Measurements from ENCODE around the gene KCNG3.

KCNG3 gene

DNA sequence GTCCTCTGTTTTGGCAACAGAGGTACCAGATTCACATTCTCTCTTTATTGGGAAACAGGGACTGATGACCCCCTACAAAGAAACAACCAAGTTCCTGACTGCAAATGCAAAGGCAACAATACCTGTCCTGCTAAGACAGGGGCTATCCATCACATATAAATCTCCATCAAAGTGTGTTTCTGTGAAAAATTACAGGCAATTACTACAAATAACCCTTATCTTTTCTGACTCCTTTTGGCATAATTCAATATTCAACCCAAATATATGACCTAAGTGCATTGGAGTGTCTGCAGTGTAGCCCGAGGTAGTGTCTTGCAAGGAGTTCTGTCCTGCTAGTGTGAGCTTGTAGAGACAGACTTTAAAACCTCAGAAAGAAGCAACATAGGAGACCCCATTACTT is 35.4 kb downstream of the KCNG3 start:
- DNase-seq (ENCODE audit: low read depth), result no peak
- H3K4me3 ChIP-seq (ENCODE audit: low read length), result no peak overlapping the region
- TF ChIP-seq, protein P1, sequence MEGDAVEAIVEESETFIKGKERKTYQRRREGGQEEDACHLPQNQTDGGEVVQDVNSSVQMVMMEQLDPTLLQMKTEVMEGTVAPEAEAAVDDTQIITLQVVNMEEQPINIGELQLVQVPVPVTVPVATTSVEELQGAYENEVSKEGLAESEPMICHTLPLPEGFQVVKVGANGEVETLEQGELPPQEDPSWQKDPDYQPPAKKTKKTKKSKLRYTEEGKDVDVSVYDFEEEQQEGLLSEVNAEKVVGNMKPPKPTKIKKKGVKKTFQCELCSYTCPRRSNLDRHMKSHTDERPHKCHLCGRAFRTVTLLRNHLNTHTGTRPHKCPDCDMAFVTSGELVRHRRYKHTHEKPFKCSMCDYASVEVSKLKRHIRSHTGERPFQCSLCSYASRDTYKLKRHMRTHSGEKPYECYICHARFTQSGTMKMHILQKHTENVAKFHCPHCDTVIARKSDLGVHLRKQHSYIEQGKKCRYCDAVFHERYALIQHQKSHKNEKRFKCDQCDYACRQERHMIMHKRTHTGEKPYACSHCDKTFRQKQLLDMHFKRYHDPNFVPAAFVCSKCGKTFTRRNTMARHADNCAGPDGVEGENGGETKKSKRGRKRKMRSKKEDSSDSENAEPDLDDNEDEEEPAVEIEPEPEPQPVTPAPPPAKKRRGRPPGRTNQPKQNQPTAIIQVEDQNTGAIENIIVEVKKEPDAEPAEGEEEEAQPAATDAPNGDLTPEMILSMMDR (conservative IDR thresholded peaks at IDR 0.05; ENCODE audit: low read depth, low read length), result no peak

DNA sequence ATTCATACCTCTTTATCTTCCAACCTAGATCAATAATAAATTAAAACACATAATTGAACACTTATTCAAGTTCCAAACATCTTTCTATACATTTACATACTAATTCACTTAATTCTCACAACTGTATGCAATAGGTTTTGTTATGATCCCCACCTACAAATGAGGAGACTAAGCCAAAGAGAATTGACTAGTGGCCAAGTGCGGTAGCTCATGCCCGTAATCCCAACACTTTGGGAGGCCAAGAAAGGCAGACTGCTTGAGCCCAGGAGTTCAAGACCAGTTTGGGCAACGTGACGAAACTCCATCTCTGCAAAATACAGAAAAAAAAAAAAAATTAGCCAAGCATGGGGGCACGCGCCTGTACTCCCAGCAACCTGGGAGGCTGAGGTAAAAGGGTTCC is 36.8 kb downstream of the KCNG3 start:
- H3K4me3 ChIP-seq (ENCODE audit: low read length), result no peak overlapping the region
- TF ChIP-seq, protein P1 (conservative IDR thresholded peaks at IDR 0.05; ENCODE audit: low read depth, low read length), result peak; percentile 22
- DNase-seq (ENCODE audit: low read depth), result no peak

DNA sequence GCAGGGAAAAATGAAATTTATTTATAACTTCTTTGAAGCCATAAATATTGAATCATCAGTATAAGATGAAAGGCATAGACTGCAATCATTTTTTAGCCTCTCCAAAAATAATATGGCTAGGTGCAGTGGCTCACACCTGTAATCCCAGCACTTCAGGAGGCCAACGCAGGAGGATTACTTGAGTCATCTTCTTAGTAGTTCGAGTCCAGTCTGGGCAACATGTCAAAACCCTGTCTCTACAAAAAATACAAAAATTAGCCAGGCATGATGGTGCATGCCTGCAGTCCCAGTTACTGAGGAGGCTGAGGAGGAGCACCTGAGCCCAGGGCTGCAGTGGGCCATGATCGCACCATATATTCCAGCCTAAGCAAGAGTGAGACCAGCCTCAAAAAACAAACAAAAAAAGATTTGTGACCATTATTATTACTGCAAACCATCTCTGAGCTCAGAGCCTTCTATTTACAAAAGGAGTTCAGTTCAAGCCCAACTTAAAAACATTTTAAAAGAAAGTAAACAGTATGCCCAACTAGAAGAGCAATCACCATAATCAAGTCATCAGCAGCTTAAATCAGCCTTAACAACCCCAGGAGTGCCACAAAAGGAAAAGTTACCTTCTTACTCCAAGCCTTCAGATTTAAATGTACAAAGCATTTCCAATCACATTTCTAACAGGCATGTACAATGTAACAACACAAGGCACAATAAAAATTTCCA is 37.5 kb downstream of the KCNG3 start:
- DNase-seq (ENCODE audit: low read depth), result no peak
- no peak overlapping the region for H3K4me3 ChIP-seq (ENCODE audit: low read length)
- TF ChIP-seq, protein P1 (conservative IDR thresholded peaks at IDR 0.05; ENCODE audit: low read depth, low read length), result no peak

DNA sequence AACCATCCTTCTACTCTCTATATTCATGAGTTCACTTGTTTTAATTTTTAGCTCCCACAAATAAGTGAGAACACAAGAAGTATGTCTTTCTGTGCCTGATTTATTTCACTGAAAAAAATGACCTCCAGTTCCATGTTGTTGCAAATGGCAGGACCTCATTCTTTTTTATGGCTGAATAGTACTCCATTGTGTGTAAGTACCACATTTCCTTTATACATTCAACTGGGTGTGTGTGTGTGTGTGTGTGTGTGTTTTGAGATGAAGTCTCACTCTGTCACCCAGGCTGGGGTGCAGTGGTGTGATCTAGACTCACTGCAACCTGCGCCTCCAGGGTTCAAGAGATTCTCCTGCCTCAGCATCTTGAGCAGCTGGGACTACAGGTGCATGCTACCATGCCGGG is 41.2 kb downstream of the KCNG3 start:
- TF ChIP-seq, protein P1 (conservative IDR thresholded peaks at IDR 0.05; ENCODE audit: low read depth, low read length), result no peak
- H3K4me3 ChIP-seq (ENCODE audit: low read length), result no peak overlapping the region

DNA sequence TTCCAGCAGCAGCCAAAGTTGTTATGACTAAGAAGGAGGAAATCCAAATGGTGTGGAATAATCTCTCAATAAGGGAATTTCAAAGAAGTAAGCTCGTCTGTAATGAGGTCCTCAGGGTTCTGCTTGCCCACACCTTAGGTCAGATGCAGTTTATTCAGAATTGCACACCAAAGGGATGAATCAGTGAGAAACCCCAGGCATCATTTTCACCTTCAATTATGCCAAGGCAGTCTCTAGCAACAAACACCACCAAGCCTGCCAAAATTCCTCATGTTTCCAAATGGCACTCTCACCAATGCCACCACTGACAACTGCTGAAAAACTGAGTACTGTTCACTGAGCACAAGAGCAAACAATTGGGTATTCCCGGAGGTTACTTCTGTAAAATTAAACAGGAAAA is 43.6 kb downstream of the KCNG3 start:
- no peak overlapping the region for H3K4me3 ChIP-seq (ENCODE audit: low read length)
- TF ChIP-seq, protein P1 (conservative IDR thresholded peaks at IDR 0.05; ENCODE audit: low read depth, low read length), result no peak
- peak; percentile 76 for DNase-seq (ENCODE audit: low read depth)

More for the DNA sequence above, 41.2 kb downstream of the KCNG3 start:
- DNase-seq (ENCODE audit: low read depth), result no peak

DNA sequence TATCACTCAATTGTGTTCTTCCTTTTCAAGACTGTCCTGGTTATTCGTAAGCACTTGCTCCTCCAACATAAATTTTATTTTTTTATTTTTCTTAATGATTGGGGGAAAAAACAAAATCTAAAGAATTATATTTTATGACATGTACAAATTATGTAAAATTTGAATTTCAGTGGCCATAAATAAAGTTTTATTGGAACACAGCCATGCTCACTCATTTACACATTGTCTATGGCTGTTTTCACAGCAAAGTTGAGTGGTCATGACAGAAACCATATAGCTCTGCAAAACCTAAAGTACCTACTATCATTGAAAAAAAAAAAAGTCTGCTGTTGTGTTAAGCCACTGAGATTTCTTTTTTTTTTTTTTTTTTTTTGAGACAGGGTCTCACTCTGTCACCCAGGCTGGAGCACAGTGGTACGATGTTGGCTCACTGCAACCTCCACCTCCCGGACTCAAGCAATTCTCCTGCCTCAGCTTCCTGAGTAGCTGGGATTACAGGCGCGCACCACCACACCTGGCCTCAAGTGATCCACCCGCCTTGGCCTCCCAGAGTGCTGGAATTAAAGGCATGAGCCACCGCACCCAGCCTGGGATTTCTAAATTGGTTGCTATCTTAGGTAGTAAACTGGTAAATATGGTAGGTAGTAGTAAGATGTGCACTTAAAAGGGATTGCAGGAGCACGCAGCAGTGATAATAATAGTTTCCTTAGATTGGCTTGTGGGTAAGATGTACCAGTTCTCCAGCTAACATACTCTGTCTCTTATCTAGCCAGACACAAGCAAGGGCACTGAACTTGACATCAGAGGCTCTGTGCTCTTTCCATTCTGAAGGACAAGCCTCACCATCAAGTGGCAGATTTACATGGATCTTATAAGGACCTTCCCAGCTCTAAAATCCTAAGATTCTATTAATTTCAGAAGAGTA is 44.4 kb downstream of the KCNG3 start:
- TF ChIP-seq, protein P1 (conservative IDR thresholded peaks at IDR 0.05; ENCODE audit: low read depth, low read length), result no peak
- DNase-seq (ENCODE audit: low read depth), result no peak
- no peak overlapping the region for H3K4me3 ChIP-seq (ENCODE audit: low read length)
